ENCODE measurements around the gene COX11.

COX11 gene, protein sequence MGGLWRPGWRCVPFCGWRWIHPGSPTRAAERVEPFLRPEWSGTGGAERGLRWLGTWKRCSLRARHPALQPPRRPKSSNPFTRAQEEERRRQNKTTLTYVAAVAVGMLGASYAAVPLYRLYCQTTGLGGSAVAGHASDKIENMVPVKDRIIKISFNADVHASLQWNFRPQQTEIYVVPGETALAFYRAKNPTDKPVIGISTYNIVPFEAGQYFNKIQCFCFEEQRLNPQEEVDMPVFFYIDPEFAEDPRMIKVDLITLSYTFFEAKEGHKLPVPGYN

DNA sequence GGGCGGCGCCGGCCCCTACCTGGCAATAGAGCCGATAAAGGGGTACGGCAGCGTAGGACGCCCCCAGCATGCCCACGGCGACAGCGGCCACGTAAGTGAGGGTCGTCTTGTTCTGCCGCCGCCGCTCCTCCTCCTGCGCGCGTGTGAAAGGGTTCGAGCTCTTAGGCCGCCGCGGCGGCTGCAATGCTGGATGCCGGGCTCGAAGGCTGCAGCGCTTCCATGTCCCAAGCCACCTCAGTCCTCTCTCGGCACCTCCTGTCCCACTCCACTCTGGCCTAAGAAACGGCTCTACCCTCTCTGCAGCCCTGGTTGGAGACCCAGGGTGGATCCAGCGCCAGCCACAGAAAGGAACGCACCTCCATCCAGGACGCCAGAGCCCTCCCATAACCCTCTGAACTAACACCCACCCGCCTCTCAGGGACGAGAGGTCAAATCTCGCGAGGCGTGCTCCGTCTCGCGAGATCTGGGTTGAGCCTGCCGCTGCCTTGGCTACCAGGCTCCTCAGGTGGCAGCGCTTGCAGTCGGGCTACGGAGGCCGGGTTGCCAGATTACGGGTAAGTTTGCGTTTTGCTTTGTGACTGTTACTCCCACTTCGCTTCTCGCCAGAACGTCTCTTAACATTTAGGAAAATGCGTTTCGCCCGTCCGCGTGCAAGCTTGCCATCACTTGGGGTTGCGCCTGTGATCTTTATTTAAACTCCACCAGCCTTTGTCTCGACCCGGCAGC, at the start of gene COX11, which contains the start of gene STXBP4:
Gene COX11, minus strand, starts transcription at position 393 of the 726 bp plus-strand sequence. Its CDS starts 8 bp downstream, at position 385.
Gene STXBP4, plus strand, starts transcription at position 504 of the 726 bp plus-strand sequence. CDS start 17,455 bp downstream, outside the sequence.
- DNase-seq, result peak; percentile 96

DNA sequence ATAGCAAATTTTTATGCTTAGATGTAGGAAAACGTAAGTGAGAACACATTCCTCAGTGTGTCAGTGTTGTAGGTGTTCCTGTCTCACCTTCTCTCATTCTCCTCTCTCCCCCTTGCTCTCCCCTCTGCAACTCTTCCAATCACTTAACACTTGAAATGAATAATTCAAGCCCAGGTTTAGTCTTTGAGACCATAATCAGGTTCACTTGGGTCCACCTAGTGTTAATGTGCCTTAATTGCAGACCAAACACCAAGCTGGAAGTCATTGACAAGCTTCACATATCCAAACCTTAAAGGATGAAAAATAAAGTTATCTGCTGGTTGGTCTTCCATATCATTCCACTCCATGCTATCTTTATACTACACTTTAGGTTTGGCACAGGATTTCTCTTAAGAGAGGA, 37.1 kb upstream of the COX11 start:
- DNase-seq, result no peak

DNA sequence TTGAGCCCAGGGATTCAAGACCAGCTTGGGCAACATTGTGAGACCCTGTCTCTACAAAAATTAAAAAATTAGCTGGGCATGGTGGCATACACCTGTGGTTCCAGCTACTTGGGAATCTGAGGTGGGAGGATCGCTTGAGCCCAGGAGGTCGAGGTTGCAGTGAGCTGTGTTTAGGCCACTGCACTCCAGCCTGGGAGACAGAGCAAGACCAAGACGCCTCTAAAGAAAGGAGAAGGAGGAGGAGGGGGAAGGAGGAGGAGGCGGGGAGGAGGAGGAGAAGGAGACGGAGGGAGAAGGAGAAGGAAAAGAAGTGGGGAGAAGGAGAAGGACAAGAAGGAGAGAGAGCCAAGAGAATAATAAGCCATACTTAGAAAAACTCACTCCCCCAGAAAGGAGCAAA, 36.0 kb upstream of the COX11 start:
- DNase-seq, result no peak

DNA sequence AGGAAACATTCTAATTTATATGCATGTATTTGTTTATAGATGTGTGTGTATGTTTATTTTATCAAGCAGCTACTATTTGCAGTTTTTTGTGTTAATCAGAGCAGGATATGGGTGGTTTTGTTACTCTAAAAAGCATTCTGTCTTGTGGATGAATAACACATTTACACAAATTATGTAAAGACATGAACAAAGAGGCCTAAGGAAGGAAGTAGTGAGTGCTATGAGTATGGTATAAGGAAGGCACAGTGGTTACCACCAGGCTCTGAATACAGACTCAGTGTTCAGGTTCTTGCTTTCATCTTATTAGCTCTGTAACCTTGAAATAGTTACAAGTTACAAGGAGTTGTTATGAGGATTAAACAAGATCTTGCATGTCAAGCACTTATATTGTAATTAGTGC, 34.0 kb upstream of the COX11 start:
- no peak for DNase-seq

DNA sequence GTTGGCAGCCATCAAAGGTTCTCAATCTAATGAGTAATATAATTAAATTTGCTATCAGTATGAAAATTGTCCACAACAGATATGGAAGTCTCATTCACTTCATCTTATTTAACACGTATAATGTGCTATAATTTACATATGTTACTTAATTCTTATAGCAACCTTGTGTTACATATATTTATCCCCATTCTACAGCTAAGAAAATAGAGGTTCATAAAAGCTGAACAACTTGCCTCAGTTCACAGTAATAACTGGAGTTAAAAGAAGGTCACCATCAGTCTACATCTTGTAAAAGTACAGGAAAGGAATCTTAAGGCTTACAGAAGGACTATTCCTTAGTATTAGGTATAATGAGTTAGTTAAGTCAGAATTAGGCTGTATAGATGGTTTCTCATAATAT, 28.0 kb upstream of the COX11 start:
- no peak for DNase-seq

DNA sequence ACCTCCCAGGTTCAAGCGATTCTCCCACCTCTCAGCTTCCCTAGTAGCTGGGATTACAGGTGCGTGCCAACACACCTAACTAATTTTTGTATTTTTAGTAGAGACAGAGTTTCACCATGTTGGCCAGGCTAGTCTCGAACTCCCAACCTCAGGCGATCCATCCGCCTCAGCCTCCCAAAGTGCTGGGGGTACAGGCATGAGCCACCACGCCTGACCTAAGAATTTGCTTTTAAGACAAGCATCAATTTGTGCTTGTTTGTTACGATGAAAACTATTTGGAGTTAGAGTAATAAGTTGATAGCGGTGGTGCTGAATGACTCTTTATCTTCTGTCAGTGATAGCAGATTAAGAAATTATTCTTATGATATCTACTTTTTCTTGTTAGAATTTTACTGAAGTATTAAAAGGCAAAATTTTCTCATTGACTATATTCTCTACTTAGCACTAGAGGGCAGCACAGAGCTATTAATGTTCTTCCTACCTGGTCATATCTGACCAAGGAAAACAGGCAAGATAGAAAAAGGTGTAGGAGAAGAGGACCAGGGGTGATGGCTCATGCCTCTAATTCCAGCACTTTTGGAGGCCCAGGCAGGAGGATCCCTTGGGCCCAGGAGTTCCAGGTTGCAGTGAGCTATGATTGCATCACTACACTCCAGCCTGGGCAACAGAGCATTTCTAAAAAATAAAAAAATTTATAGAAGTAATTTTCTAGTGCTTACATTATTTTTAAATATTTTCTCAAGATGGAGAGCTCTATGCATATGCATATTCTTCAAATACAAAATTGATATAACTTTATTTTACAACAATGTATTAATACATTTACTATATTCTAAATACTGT, 24.6 kb upstream of the COX11 start:
- DNase-seq, result no peak

DNA sequence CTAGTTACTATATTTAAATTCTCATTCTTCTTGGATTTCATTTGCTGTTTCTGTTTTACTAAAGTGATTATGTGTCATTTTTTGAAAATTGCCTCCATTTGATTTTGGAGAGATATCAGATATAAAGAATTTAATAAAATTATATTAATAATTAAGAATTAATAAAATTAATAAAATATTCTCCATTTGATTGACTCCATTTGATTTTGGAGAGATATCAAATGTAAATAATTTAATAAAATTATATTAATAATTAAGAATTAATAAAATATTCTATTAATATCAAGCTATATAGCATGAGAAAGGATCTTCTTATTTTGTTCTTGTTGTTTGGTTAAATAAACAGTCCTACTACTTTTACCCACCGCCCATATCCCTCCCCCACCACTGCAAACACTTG, 23.1 kb upstream of the COX11 start:
- no peak for DNase-seq

DNA sequence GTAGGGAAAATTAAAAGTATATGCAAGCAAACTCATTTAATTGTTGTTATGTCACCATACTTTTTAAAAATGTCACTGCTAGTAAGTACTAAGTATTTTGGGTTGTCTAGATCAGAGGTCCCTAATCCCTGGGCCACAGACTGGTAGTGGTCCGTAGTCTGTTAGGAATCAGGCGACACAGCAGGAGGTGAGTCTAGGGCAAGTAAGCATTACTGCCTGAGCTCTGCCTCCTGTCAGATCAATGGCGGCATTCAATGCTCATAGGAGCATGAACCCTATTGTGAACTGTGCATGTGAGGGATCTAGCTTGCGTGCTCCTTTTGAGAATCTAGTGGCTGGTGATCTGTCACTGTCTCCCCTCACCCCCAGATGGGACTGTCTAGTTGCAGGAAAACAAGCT, 21.7 kb upstream of the COX11 start:
- no peak for DNase-seq

DNA sequence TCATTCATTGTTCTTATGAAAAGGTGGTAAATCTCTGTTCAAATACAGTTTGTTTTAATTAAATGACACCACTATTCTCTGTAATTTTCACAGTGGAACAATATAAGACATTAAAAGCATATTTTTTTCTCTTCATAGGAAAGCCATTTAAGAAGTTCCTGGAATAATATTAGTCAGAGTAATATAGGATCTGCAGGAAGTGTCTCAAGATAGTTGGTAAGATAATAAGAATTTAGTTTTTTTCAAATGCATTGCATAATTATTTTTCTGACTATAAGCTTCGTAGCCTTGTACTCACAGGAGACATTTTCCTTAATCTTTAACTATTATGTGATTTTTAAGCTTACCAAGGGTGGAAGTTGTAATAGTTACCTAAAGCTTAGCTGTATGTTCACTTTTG, 17.0 kb upstream of the COX11 start:
- DNase-seq, result no peak

DNA sequence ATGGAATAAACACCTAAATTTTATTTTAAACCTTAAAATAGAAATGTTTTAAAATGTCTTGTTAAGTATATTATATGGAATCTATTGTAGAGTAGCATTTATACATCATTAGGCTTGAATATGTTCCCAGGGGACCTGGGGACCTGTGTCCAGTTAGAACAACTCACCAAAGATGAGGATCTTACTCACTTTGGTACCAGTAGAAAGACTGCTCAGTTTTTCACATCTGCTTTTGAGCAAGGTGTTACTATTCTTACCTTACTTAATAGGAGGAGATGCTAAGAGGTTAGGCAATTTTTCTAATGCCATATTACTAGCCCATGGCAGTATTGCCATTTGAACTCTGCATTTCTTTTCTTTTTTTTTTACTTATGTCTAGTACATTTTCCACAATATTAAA, 14.8 kb upstream of the COX11 start:
- no peak for DNase-seq

DNA sequence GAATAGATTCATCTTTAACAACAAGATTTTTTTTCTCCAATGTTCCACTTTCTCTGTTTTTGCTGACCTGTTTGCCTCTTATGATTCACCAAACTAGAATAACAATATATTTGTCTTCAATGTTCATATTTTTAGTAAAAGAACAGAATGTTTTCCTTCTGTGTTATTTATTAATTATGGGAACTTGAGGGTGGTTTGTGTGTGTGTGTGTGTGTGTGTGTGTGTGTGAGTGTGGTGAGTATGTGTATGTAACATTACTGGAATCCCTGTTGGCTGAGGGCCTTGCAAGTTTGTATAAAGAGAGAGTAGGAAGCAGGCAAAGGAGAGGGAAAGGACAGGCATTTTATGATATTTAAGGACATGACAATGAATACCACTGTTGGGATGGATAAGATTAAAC, 13.9 kb upstream of the COX11 start:
- DNase-seq, result no peak

DNA sequence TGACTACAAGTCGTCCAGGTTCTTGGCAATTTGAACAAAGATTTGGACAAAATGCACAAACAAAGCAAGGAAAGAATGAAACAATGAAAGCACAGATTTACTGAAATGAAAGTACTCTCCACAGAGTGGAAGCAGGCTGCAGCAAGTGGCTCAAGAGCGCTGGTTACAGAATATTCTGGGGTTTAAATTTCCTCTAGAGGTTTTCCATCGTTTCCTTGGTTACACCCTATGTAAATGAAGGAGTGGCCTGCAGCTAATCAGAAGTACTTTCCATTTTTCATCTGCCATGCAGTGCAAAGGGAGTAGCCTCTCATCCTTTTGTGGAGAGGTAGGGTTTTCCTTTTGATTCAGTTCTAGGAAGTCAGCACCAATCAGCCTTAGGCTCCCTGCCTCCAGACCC, 11.9 kb upstream of the COX11 start:
- no peak for DNase-seq

DNA sequence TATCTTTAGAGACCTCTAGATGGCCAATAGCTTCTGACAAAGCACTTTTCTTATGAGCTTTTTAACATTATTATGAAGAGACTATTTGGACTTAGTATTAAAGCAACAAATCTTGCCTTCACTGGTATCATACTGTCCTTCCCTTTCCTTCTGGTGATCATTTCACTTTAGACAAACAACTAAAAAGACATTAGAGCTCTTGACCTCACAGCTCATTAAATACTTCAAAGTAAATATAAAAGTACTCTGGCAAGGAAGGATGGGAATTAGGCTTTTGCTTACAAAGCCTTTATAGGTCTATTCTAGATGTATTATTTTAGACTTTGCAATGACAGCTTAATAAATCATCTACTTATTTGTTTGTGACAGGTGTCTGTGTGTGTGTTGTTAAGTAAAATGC, 11.2 kb upstream of the COX11 start:
- no peak for DNase-seq

DNA sequence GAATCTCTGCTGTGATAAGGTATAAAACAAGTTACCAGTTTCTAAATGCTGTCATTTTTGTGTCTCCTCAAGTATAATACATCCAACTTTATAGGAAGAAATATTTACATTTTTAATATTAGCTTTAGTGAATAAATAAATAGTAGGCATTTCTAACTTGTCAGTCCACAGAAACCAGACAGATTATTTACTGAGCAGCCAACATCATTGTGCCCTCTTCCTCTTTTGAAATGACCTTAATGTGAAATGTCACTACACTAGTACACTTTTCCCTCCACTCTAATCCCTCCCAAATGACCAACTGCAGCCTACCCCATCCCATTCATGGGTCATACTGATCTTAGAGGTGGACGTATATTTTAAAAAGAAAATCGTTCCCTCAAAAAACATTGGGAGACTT, 9.3 kb upstream of the COX11 start:
- DNase-seq, result no peak

DNA sequence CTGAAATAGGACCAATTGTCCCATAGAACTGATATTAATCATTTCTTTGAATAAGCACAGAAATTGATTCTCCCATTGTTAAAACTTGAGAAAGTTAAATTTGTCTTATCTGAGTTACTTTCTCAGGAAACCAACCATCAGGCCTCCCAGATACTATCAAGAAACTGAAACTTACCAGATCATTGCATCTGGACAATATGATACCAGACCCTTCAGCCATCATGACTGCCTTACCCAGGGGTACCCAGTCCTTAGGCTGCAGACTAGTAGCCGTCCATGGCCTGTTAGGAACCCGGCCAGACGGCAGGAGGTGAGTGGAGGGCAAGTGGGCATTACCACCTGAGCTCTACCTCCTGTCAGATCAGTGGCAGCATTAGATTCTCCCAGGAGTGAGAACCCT, 7.9 kb upstream of the COX11 start:
- DNase-seq, result no peak

DNA sequence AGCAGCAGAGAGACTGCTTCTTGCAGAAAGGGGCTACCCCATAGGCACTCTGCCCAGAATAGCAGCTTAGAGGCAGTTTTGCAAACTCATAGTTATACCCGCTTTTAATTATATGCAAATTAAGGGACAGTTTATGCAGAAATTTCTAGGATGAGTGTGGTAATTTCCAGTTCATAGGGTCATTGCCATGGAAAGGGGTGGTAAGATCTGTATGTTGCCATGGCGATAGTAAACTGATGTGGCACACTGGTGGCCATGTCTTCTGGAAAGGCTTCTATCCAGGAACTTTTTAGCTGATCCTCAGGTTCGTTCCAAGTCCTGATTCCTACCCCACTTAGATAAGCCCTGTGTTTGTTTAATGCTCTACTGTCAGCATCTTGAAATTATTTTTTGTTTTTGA, 6.3 kb upstream of the COX11 start:
- no peak for DNase-seq

DNA sequence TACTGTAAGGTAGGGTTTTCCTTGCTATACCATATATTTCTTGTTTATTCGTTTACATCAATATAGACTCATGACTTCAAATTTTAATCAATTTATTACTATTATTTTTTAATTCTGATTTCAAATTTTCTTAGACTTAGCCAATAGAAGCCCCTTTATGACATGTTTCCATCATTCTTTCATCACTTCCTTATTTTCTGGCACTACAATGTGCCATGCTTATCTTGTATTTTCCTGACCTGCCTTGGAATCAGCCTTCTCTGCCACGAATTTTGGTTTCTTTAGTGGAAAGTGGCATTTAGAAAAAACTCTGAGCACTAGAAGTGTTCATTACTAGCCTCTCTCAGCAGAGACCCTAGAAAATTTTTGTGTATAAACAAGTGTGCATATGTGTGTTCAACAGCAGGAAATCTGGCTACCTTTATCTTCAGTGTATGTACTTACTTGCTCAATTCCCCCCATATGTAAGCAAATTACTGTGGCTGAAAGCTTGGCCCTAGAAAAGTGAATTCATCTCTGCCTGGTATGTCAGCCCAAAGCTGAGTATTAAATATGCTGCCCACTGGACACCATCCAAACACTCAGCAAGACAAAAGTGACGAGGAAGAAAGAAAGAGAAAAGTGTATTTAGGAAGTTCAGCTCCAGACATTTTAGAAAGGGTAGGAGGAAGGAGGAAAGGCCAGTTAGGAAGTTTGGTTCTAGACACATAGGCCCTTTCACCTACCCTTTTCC, 4.1 kb upstream of the COX11 start:
- no peak for DNase-seq

DNA sequence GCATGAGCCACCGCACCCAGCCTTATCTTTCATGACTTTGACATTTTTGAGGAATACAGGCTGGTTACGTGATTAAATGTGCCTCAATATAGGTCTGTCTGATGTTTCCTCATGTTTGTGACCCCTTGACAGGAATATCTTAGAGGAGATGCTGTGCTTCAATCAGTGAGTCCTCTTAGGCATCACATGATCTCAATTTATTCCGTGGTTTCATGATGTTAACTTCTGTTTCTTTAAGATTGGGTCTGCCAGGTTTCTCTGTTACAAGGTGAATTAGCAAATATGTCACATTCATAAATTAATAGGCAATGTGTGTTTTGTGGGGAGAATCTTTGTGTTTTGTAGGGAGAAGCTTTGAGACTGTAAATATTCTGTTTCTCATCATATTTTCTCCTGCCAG, 3.4 kb upstream of the COX11 start:
- no peak for DNase-seq

DNA sequence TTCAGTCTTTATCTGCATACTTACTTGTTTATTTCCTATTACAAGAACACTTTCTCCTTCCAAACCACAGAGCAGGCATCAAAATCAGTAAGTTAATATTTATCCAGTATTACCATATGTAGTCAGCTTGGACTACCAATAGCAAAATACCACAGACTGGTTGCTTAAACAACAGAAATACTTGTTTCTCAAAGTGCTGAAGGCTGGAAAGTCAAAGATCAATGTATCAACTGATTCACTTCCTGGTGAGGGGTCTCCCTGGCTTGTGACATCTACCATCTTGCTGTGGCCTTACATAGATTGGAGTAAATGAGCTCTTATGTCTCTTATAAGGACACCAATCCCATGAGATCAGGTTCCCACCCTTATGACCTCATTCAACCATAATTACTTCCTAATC, 2.7 kb upstream of the COX11 start:
- no peak for DNase-seq

DNA sequence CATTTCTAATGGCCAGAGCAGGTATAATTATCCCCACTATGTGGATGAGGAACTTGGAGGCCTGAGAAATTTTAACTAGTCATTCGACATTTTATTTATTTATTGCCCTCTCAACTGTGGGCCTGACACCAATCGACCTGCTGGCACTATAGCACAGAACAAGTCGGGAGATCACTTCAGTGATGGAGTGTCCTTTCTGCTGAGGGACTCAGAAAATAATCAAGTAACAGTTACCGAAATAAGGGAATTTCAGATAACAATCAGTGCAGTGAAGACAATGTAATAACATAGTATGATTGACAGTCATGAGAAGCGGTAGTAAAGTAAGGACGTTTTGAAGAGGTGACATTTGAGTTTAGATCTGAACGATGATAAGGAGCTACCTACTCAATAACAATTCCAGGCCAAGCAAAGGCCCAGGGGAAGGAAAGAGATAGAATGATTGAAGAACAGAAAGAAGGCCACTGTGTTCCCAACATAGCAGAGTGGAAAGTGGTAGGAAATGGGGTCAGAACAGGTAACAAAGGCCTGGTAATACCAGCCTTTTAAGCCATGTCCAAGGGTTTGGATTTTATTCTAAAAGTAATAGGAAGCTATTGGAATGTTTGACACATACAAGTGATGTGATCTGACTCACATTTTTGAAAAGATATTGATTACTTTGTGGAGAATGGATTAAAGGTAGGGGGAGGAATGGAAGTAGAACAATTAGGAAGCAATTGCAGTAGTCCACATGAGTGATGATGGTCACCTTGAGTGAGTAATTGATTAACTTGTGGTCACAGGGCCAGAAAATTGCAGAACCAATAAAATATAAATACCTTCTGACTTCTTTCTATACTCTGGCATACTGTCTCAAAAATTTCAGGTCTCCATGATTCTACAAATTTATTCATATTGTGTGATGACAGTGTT, 1.5 kb upstream of the COX11 start:
- no peak for DNase-seq

DNA sequence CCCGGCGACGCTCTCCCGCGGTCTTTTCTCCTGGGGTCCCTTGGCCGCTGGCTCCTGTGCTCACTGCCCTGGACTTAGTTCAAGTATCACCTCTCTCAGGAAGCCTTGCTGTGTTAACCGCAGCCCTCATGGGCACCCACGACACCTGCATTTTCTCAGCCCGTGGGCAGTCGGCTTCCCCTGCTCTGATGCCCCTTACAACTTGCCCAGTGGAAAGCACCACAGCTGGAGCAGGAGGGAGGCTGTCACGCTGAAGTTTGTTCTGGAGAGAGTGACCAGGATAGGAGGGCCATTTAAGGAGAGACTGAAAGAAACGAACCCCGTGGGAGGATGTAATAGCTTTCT, 506 bp upstream of the COX11 start:
- DNase-seq, result no peak

DNA sequence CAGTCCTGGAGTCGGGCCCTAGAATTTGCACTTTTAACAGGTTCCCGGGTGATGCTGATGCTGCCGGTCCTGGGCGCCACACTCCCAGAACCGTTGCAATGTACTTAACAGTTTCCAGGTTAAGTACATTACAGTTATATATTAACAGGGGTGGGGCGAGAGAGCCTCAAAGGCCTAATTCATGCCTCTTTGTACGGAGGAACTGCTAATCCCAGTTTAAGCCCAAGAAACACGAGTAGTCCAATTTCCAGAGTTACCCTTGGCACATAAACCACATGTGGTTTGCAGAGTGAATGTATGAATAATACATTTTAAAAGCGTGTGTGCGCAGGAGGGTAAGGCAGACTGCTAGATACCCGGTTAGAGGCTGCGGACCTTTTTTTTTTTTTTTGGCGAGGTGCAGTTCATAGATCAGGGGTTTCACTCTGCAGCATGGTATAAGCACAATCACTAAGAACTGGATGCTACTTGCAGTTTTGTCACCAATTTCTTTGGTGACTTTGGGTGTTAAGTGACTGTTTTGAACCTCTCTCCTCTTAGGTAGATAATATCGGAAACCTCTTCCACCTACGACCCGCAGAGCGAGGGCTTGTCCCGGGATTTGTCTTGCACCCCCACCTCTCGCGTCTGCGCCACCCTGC, 713 bp downstream of the COX11 start:
- peak; percentile 49 for DNase-seq
